Gastroesophageal sphincter (tissue), 3 donors: ENCODE measurements around the gene KRTAP20-2.

Source experiments
- EP300 ChIP-seq: sonication (generic); formaldehyde crosslinking; IDR thresholded peaks from one replicate; pipeline ENCODE4 v1.6.1; 2017; ENCODE audit warnings: antibody characterized with exemption, mild to moderate bottlenecking
- POLR2A ChIP-seq, 2 donors: fragments of 450-650 bp; IDR thresholded peaks; one replicate each; pipeline ENCODE4 v1.6.1; 2017; ENCODE audit warnings: antibody characterized with exemption in 2 of 2, mild to moderate bottlenecking in 2 of 2, moderate library complexity in 1 of 2
- TF ChIP-seq, protein P1 (sequence below), 4 experiments: fragments of 200-600 bp in 2 of 4; fragments of 450-650 bp in 2 of 4; sonication (generic) in 1 of 4; IDR thresholded peaks; one replicate each; pipeline ENCODE4 v1.5.1; 2017 to 2019; ENCODE audit warnings: antibody characterized with exemption in 4 of 4, mild to moderate bottlenecking in 2 of 4, moderate library complexity in 2 of 4

GRCh38 chr21:30623362-30623761, 11.6 kb upstream of the KRTAP20-2 start:
- TF ChIP-seq, protein P1, sequence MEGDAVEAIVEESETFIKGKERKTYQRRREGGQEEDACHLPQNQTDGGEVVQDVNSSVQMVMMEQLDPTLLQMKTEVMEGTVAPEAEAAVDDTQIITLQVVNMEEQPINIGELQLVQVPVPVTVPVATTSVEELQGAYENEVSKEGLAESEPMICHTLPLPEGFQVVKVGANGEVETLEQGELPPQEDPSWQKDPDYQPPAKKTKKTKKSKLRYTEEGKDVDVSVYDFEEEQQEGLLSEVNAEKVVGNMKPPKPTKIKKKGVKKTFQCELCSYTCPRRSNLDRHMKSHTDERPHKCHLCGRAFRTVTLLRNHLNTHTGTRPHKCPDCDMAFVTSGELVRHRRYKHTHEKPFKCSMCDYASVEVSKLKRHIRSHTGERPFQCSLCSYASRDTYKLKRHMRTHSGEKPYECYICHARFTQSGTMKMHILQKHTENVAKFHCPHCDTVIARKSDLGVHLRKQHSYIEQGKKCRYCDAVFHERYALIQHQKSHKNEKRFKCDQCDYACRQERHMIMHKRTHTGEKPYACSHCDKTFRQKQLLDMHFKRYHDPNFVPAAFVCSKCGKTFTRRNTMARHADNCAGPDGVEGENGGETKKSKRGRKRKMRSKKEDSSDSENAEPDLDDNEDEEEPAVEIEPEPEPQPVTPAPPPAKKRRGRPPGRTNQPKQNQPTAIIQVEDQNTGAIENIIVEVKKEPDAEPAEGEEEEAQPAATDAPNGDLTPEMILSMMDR (IDR thresholded peaks at IDR 0.05) = no peak
- TF ChIP-seq EP300 (no peak), POLR2A (IDR thresholded peaks at IDR 0.05) (no peak)
